ENCODE measurements around the gene NLRP13.

NLRP13 gene

GRCh38 chr19:55857149-55857548 is 75.0 kb downstream of the NLRP13 start:
- WGBS, 2 donors (ENCODE audit: extremely low coverage in 2 of 2, insufficient read length in 2 of 2, insufficient replicate concordance in 1 of 2): no CpG with 5 or more reads among the region's 4 CpGs
- no peak overlapping the region for H3K4me3 ChIP-seq (ENCODE audit: low read length in 2 of 2)
- H3K9me3 ChIP-seq (replicated peaks in 1 of 2; ENCODE audit: control insufficient read depth in 2 of 2, insufficient read depth in 1 of 2, low read depth in 1 of 2, low read length in 2 of 2): peaks cover 0 to 41% of the 10 kb centered on the region in 2 donors
- H3K14ac ChIP-seq (ENCODE audit: low read length): no peak overlapping the region
- H3K4me1 ChIP-seq (ENCODE audit: control insufficient read depth in 2 of 2, insufficient read depth in 1 of 2, low read depth in 1 of 2, low read length in 2 of 2): no peaks in the 10 kb centered on the region
- no peak overlapping the region for H3K27ac ChIP-seq (replicated peaks; ENCODE audit: low read length)
- DNase-seq (ENCODE audit: low spot score): no peak
- H3K79me1 ChIP-seq (ENCODE audit: low read depth, low read length): no peaks in the 10 kb centered on the region
- H3K27me3 ChIP-seq (ENCODE audit: control insufficient read depth in 3 of 3, insufficient read depth in 3 of 3, low read depth in 1 of 3, low read length in 3 of 3): peaks cover 0 to 7% (median 0%) of the 10 kb centered on the region in 3 experiments
- H3K23ac ChIP-seq (ENCODE audit: low read depth, low read length, poor library complexity): no peak overlapping the region
- H2BK120ac ChIP-seq (ENCODE audit: low read depth, low read length): no peak overlapping the region
- H3K18ac ChIP-seq (ENCODE audit: low read length): no peak overlapping the region
- no peak overlapping the region for H4K91ac ChIP-seq (ENCODE audit: low read depth, low read length, poor library complexity)
- no peak overlapping the region for H3K4ac ChIP-seq (ENCODE audit: low read length)
- H2AK5ac ChIP-seq (ENCODE audit: low read depth, low read length): no peak overlapping the region
- H2BK12ac ChIP-seq (ENCODE audit: low read length): no peak overlapping the region
- H3K9ac ChIP-seq (ENCODE audit: low read depth, low read length, poor library complexity): no peak overlapping the region
- H2BK15ac ChIP-seq (ENCODE audit: low read length): no peak overlapping the region
- H2AFZ ChIP-seq (ENCODE audit: low read length): no peak overlapping the region
- no peak overlapping the region for H3K4me2 ChIP-seq (ENCODE audit: insufficient read depth, low read length, poor library complexity, severe bottlenecking)
- no peaks in the 10 kb centered on the region for H3K36me3 ChIP-seq (replicated peaks in 1 of 2; ENCODE audit: control insufficient read depth in 2 of 2, insufficient read depth in 2 of 2, low read length in 2 of 2)
- no peak overlapping the region for H2BK5ac ChIP-seq (ENCODE audit: low read length)
- no peak overlapping the region for H4K8ac ChIP-seq (ENCODE audit: low read depth, low read length)

- WGBS, 2 donors (ENCODE audit: extremely low coverage in 2 of 2, insufficient read length in 2 of 2, insufficient replicate concordance in 1 of 2): no CpG with 5 or more reads among the region's 1 CpG
- Histone ChIP-seq H4K91ac (ENCODE audit: low read depth, low read length, poor library complexity) (no peak overlapping the region), H3K9me3 (replicated peaks in 1 of 2; ENCODE audit: control insufficient read depth in 2 of 2, insufficient read depth in 1 of 2, low read depth in 1 of 2, low read length in 2 of 2) (peaks cover 0 to 29% of the 10 kb centered on the region in 2 donors)
Measured at GRCh38 chr19:55855160-55855559, 77.0 kb downstream of the NLRP13 start.

More at GRCh38 chr19:55855160-55855559, 77.0 kb downstream of the NLRP13 start:
- Histone ChIP-seq H3K4me2 (ENCODE audit: insufficient read depth, low read length, poor library complexity, severe bottlenecking) (no peak overlapping the region), H3K27ac (replicated peaks; ENCODE audit: low read length) (no peak overlapping the region), H3K79me1 (ENCODE audit: low read depth, low read length) (no peaks in the 10 kb centered on the region), H3K4ac (ENCODE audit: low read length) (no peak overlapping the region), H3K27me3 (ENCODE audit: control insufficient read depth in 3 of 3, insufficient read depth in 3 of 3, low read depth in 1 of 3, low read length in 3 of 3) (peaks cover 0 to 7% (median 0%) of the 10 kb centered on the region in 3 experiments), H2BK5ac (ENCODE audit: low read length) (no peak overlapping the region), H3K36me3 (replicated peaks in 1 of 2; ENCODE audit: control insufficient read depth in 2 of 2, insufficient read depth in 2 of 2, low read length in 2 of 2) (no peaks in the 10 kb centered on the region), H2AFZ (ENCODE audit: low read length) (no peak overlapping the region), H2BK15ac (ENCODE audit: low read length) (no peak overlapping the region), H3K9ac (ENCODE audit: low read depth, low read length, poor library complexity) (no peak overlapping the region), H3K4me1 (ENCODE audit: control insufficient read depth in 2 of 2, insufficient read depth in 1 of 2, low read depth in 1 of 2, low read length in 2 of 2) (no peaks in the 10 kb centered on the region), H3K4me3 (ENCODE audit: low read length in 2 of 2) (no peak overlapping the region), H4K8ac (ENCODE audit: low read depth, low read length) (no peak overlapping the region), H2BK12ac (ENCODE audit: low read length) (no peak overlapping the region), H3K23ac (ENCODE audit: low read depth, low read length, poor library complexity) (no peak overlapping the region), H2AK5ac (ENCODE audit: low read depth, low read length) (no peak overlapping the region), H2BK120ac (ENCODE audit: low read depth, low read length) (no peak overlapping the region), H3K14ac (ENCODE audit: low read length) (no peak overlapping the region), H3K18ac (ENCODE audit: low read length) (no peak overlapping the region)
- no peak for DNase-seq (ENCODE audit: low spot score)
